T-helper 17 cell (primary cell): ENCODE measurements around the gene ZBTB7C. TPM values are rescaled to one million over a fixed set of nuclear protein-coding genes. Genes with fewer than 3 reads are reported as not detected.

ENCODE experiments used
- ATAC-seq: fragments of 150-1000 bp; cut with Tn5 transposase; 2 replicates; pipeline ENCODE4 v1.10.0; 2021; ENCODE audit warnings: mild to moderate bottlenecking, moderate library complexity
- DNase-seq, 3 donors: peaks; one replicate each; pipeline versions ENCODE4 v3.0.0 to v3.0.0-alpha.2; 2020 to 2021
- H3K9me3 ChIP-seq: one replicate; pipeline ENCODE4 v1.7.0; 2013; ENCODE audit warnings: low read length, mild to moderate bottlenecking; ENCODE audit not compliant: control insufficient read depth, poor library complexity, severe bottlenecking
- H3K27ac Mint-ChIP-seq: one replicate; pipeline ENCODE4 v1.8.0; 2022; ENCODE audit warnings: mild to moderate bottlenecking, moderate library complexity, mixed read lengths
- H3K27me3 Mint-ChIP-seq: one replicate; pipeline ENCODE4 v1.8.0; 2022; ENCODE audit warnings: mixed read lengths
- H3K36me3 Mint-ChIP-seq: one replicate; pipeline ENCODE4 v1.8.0; 2022; ENCODE audit warnings: low read depth, mixed read lengths
- H3K4me1 Mint-ChIP-seq: one replicate; pipeline ENCODE4 v1.8.0; 2022; ENCODE audit warnings: mild to moderate bottlenecking, mixed read lengths
- H3K4me3 Mint-ChIP-seq: one replicate; pipeline ENCODE4 v1.8.0; 2022; ENCODE audit warnings: mild to moderate bottlenecking, moderate library complexity, mixed read lengths
- total RNA-seq, 4 donors: library from RNA in 2 of 4; stranded (reverse) in 2 of 4; gene quantifications; one replicate each; pipeline ENCODE4 v1.2.3 and lab custom pipeline; 2022 to 2026

Gene ZBTB7C
- total RNA-seq, 2 donors from 2014 or later = 0.07 TPM; not detected in 1

- no peak overlapping the region for H3K4me3 Mint-ChIP-seq
- DNase-seq (no peak), ATAC-seq (no peak)
- H3K27ac Mint-ChIP-seq = no peak overlapping the region
- H3K36me3 Mint-ChIP-seq = no peaks in the 10 kb centered on the region
- peaks cover 85% of the 10 kb centered on the region for H3K27me3 Mint-ChIP-seq
- no peaks in the 10 kb centered on the region for H3K9me3 ChIP-seq
- H3K4me1 Mint-ChIP-seq = peaks cover 3% of the 10 kb centered on the region
These were observed 16.0 kb downstream of the ZBTB7C start for GRCh38 chr18:48393170-48393569.

- no peak for ATAC-seq
- Mint-ChIP-seq H3K36me3 (no peaks in the 10 kb centered on the region), H3K27ac (no peak overlapping the region), H3K4me1 (peaks cover 3% of the 10 kb centered on the region), H3K4me3 (no peak overlapping the region), H3K27me3 (peaks cover 87% of the 10 kb centered on the region)
- no peak for DNase-seq
- H3K9me3 ChIP-seq = no peaks in the 10 kb centered on the region
These were observed 16.9 kb downstream of the ZBTB7C start for GRCh38 chr18:48392268-48392667.

GRCh38 chr18:48391868-48392267 lies 17.3 kb downstream of the ZBTB7C start:
- DNase-seq = no peak
- no peak for ATAC-seq
- H3K27ac Mint-ChIP-seq = no peak overlapping the region
- H3K36me3 Mint-ChIP-seq = no peaks in the 10 kb centered on the region
- H3K27me3 Mint-ChIP-seq = peaks cover 86% of the 10 kb centered on the region
- no peaks in the 10 kb centered on the region for H3K9me3 ChIP-seq
- H3K4me1 Mint-ChIP-seq = peaks cover 3% of the 10 kb centered on the region
- no peak overlapping the region for H3K4me3 Mint-ChIP-seq

- DNase-seq (no peak), ATAC-seq (no peak)
- peaks cover 78% of the 10 kb centered on the region for H3K27me3 Mint-ChIP-seq
- peaks cover 3% of the 10 kb centered on the region for H3K4me1 Mint-ChIP-seq
- H3K9me3 ChIP-seq = no peaks in the 10 kb centered on the region
- no peak overlapping the region for H3K27ac Mint-ChIP-seq
- no peak overlapping the region for H3K4me3 Mint-ChIP-seq
- no peaks in the 10 kb centered on the region for H3K36me3 Mint-ChIP-seq
These were observed 18.5 kb downstream of the ZBTB7C start for GRCh38 chr18:48390641-48391040.

DNA sequence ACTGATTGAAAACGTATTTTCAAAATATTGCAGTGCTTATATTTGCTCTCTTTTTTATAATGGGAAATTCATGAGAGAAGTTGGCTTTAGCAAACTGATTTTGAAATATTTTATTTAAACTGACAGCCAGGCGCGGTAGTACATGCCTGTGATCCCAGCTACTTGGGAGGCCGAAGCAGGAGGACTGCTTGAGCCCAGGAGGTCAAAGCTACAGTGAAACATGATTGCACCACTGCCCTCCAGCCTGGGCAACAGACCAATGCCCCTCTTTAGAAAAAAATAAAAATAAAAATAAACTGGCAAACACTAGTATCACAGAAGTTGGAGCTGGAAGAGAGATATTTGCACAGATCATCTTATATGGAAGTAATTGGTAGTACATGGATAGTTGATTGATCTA lies 20.7 kb downstream of the ZBTB7C start:
- H3K27ac Mint-ChIP-seq = no peak overlapping the region
- H3K27me3 Mint-ChIP-seq = peaks cover 66% of the 10 kb centered on the region
- H3K9me3 ChIP-seq = no peaks in the 10 kb centered on the region
- ATAC-seq (no peak), DNase-seq (no peak)
- H3K4me3 Mint-ChIP-seq = no peak overlapping the region
- peaks cover 3% of the 10 kb centered on the region for H3K4me1 Mint-ChIP-seq
- H3K36me3 Mint-ChIP-seq = no peaks in the 10 kb centered on the region

GRCh38 chr18:48387300-48387699 lies 21.9 kb downstream of the ZBTB7C start:
- Mint-ChIP-seq H3K4me1 (no peaks in the 10 kb centered on the region), H3K4me3 (no peak overlapping the region), H3K36me3 (no peaks in the 10 kb centered on the region), H3K27ac (no peak overlapping the region), H3K27me3 (peaks cover 55% of the 10 kb centered on the region)
- H3K9me3 ChIP-seq = no peaks in the 10 kb centered on the region
- DNase-seq (no peak), ATAC-seq (no peak)

DNA sequence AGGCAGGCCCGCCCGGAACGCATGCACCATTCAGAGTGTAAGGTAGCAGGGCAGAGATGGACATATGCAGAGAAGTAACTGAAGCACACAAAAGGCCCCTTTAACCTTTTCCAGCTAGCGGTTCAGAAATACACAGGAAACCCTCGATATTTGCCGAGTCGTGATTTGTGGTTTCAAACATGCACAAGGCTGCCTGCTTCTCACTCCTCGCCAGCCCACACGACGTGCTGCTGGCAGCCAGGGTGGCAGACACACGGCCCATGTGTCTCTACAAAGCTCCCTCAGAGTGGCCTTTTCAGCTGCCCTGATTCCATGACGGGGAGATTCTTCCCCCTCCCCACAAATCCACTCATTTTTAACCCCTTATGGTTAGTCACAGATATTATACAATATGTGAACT lies 23.6 kb downstream of the ZBTB7C start:
- no peak for DNase-seq
- Mint-ChIP-seq H3K4me3 (no peak overlapping the region), H3K36me3 (no peaks in the 10 kb centered on the region), H3K27ac (no peak overlapping the region), H3K4me1 (no peaks in the 10 kb centered on the region), H3K27me3 (peaks cover 50% of the 10 kb centered on the region)
- ATAC-seq = no peak
- no peaks in the 10 kb centered on the region for H3K9me3 ChIP-seq

- Mint-ChIP-seq H3K36me3 (no peaks in the 10 kb centered on the region), H3K4me3 (no peak overlapping the region), H3K27me3 (peaks cover 53% of the 10 kb centered on the region), H3K4me1 (peaks cover 2% of the 10 kb centered on the region), H3K27ac (no peak overlapping the region)
- ATAC-seq = no peak
- DNase-seq = no peak
- no peaks in the 10 kb centered on the region for H3K9me3 ChIP-seq
These were observed 32.2 kb downstream of the ZBTB7C start for GRCh38 chr18:48376934-48377333.

GRCh38 chr18:48376406-48376805 lies 32.8 kb downstream of the ZBTB7C start:
- Mint-ChIP-seq H3K36me3 (no peaks in the 10 kb centered on the region), H3K4me1 (peaks cover 2% of the 10 kb centered on the region), H3K27ac (no peak overlapping the region), H3K27me3 (peaks cover 48% of the 10 kb centered on the region), H3K4me3 (no peak overlapping the region)
- no peak for ATAC-seq
- DNase-seq = no peak
- no peaks in the 10 kb centered on the region for H3K9me3 ChIP-seq

DNA sequence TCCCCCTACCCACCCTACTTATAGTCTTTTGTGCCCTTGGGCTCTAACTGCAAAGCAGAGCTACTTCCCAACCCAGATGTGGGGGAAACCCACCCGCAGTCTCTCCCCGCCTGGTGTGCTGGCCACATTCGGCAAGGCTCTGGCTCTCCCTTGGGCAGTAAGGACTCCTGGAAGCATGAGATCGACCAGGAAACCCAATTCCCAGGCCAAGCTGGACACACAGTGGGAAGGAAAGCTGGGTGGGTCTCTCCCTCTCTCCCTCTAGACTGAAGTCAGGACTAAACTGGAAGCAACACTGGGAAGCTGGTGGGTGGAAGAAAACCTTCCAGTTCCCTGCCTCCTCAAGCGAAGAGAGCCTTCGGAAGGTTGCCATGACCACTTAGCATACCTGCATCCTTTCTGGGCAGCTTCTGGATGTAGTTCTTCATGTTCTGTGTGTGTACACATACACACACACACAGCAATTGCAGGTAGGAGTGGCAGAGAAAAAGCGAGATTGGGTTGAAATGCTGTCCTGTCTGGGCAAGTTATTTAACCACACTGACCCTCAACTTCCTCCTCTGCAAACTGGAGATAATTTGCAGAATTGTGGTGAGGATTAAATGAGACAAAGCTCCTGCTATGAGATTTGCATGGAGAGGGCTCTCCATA lies 33.9 kb downstream of the ZBTB7C start:
- H3K9me3 ChIP-seq = no peaks in the 10 kb centered on the region
- no peak overlapping the region for H3K4me3 Mint-ChIP-seq
- DNase-seq = no peak
- H3K36me3 Mint-ChIP-seq = no peaks in the 10 kb centered on the region
- ATAC-seq = no peak
- H3K27ac Mint-ChIP-seq = no peak overlapping the region
- H3K27me3 Mint-ChIP-seq = peaks cover 41% of the 10 kb centered on the region
- peaks cover 2% of the 10 kb centered on the region for H3K4me1 Mint-ChIP-seq

DNA sequence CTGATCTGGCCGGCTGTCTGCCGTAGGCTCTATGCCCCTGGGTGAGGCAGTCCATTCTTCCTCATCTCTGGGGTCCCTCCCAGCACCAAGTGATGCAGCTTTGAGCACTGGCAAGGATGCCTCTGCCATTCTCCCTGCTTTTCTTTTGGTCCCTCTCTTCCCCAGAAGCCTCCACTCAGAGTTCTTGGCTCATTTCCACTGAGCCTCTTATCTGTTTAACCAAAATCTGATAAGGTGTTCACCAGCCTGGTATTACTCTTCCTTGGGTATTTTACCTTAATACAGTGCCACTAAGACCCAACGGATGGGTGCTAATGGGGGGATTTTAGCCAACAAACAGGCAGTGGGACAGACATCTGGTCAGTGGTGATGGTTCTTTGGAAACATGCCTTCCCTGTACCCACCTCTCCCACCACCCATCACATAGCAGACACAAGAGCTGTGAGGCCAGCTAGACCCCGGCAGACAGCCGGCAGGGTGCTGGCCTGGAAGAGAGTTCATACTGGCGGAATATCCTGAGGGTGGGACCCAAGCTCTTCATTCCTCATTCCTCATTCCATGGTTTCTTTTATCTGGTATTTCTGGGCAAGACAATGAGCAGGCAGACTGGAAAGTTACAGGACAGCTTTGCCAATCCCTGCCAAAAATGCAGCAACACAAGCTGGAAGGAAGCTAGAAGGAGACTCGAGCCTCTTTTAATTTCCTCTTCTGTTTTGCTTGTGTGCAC lies 34.6 kb downstream of the ZBTB7C start:
- peaks cover 2% of the 10 kb centered on the region for H3K4me1 Mint-ChIP-seq
- no peaks in the 10 kb centered on the region for H3K36me3 Mint-ChIP-seq
- no peak overlapping the region for H3K27ac Mint-ChIP-seq
- no peaks in the 10 kb centered on the region for H3K9me3 ChIP-seq
- no peak for DNase-seq
- H3K4me3 Mint-ChIP-seq = no peak overlapping the region
- no peak for ATAC-seq
- H3K27me3 Mint-ChIP-seq = peaks cover 34% of the 10 kb centered on the region

DNA sequence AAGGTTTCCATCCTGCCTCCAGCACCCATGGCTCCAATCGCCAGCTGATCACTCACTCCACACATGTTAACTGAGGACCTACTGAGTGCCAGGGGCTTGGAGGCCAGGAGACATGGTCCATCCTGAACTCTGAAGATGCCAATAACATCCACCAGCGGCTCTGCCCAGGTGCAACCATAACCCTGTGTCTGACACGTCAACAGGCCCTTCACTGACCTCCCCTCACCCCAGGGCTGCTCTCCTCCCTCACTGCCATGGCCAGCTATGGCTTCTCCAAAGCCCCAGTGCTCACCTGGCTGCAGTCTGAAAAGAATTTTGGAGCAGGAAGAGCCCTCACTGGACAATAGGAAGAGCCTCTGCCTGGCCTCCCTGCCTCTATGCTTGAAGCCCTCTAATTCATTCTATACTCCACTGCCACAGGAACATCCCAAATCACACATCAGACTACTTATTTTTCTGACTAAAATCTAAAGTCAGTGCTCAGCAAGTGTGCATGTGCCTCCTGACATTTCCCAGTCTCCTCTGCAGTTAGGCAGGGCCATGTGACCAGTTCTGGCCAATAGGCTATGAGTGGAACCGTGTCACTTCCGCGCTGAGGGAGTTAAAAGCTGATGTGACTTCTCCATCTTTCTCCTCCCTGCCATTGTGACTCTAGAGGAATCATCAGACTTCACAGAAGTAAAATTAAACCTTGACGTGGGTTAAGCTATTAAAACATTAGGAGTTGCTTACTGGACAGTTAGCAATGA lies 37.2 kb downstream of the ZBTB7C start:
- peaks cover 2% of the 10 kb centered on the region for H3K4me1 Mint-ChIP-seq
- H3K36me3 Mint-ChIP-seq = no peaks in the 10 kb centered on the region
- H3K9me3 ChIP-seq = no peaks in the 10 kb centered on the region
- no peak for DNase-seq
- H3K27ac Mint-ChIP-seq = no peak overlapping the region
- ATAC-seq = no peak
- peaks cover 21% of the 10 kb centered on the region for H3K27me3 Mint-ChIP-seq
- no peak overlapping the region for H3K4me3 Mint-ChIP-seq

DNA sequence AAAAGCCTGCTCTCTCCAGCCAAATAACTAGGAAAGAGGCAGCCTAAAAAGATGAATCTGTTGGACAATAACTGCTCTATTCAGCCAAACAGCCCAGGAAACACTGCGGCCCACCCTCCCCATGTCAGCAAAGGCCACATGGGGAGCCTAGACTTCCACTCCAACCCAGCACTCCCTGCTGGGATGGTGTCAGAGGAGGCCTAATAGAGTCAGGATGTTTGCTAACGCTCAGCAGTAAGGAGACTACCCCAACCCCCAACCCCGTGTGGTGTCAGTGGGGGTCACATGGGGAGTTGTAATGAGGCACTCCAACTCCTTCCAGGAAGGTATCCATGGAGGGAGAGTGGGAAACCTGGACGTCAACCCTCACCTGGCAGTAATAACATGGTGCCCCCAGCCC lies 41.6 kb downstream of the ZBTB7C start:
- ATAC-seq (no peak), DNase-seq (no peak)
- H3K4me1 Mint-ChIP-seq = no peaks in the 10 kb centered on the region
- H3K27ac Mint-ChIP-seq = no peak overlapping the region
- H3K4me3 Mint-ChIP-seq = no peak overlapping the region
- H3K27me3 Mint-ChIP-seq = peaks cover 6% of the 10 kb centered on the region
- no peaks in the 10 kb centered on the region for H3K9me3 ChIP-seq
- peaks cover 2% of the 10 kb centered on the region for H3K36me3 Mint-ChIP-seq
